Jurkat, Clone E6-1 (cell line): ENCODE data around the gene HDAC4.
"Not testable (repeated sequence)": the region's sequence is repeated elsewhere in the genome, so short reads cannot be mapped to it uniquely, and the experiment has no call there.

Experiments
- DNase-seq: peaks from one replicate; pipeline ENCODE4 v3.0.0-alpha.2; 2011; ENCODE audit warnings: low read depth, low spot score
- H3K4me3 ChIP-seq: 2 replicates; pipeline ENCODE4 v1.5.1; 2011; ENCODE audit warnings: mild to moderate bottlenecking, low read length, control low read depth, moderate library complexity

HDAC4 gene

GRCh38 chr2:239280296-239281017 is 120.4 kb downstream of the HDAC4 start:
- DNase-seq, H3K4me3 ChIP-seq: not testable (repeated sequence)

- DNase-seq: no peak
- no peak overlapping the region for H3K4me3 ChIP-seq
Measured at GRCh38 chr2:239279508-239280295, 121.1 kb downstream of the HDAC4 start.

- no peak for DNase-seq
- H3K4me3 ChIP-seq: no peak overlapping the region
Measured at GRCh38 chr2:239278941-239279365, 121.9 kb downstream of the HDAC4 start.

GRCh38 chr2:239278361-239278760 is 122.5 kb downstream of the HDAC4 start:
- no peak for DNase-seq
- no peak overlapping the region for H3K4me3 ChIP-seq

GRCh38 chr2:239277401-239278085 is 123.3 kb downstream of the HDAC4 start:
- H3K4me3 ChIP-seq: no peak overlapping the region
- DNase-seq: no peak

- DNase-seq: no peak
- H3K4me3 ChIP-seq: no peak overlapping the region
Measured at GRCh38 chr2:239276851-239277250, 124.0 kb downstream of the HDAC4 start.

GRCh38 chr2:239275847-239276831 is 124.7 kb downstream of the HDAC4 start:
- DNase-seq: no peak
- peak overlapping the region; percentile 40 for H3K4me3 ChIP-seq

- H3K4me3 ChIP-seq: peak overlapping the region; percentile 40
- peak; percentile 84 for DNase-seq
Measured at GRCh38 chr2:239275044-239275685, 125.7 kb downstream of the HDAC4 start.

- H3K4me3 ChIP-seq: peak overlapping the region; percentile 40
- DNase-seq: no peak
Measured at GRCh38 chr2:239274391-239275043, 126.3 kb downstream of the HDAC4 start.

- no peak overlapping the region for H3K4me3 ChIP-seq
- no peak for DNase-seq
Measured at GRCh38 chr2:239273280-239274234, 127.3 kb downstream of the HDAC4 start.

GRCh38 chr2:239272626-239273025 is 128.2 kb downstream of the HDAC4 start:
- DNase-seq: no peak
- no peak overlapping the region for H3K4me3 ChIP-seq

GRCh38 chr2:239271882-239272281 is 128.9 kb downstream of the HDAC4 start:
- no peak overlapping the region for H3K4me3 ChIP-seq
- DNase-seq: no peak

GRCh38 chr2:239271471-239271870 is 129.3 kb downstream of the HDAC4 start:
- no peak for DNase-seq
- H3K4me3 ChIP-seq: no peak overlapping the region

GRCh38 chr2:239269916-239270315 is 130.9 kb downstream of the HDAC4 start:
- no peak for DNase-seq
- no peak overlapping the region for H3K4me3 ChIP-seq

GRCh38 chr2:239269173-239269885 is 131.5 kb downstream of the HDAC4 start:
- DNase-seq: no peak
- H3K4me3 ChIP-seq: peak overlapping the region; percentile 14

- H3K4me3 ChIP-seq: peak overlapping the region; percentile 10
- peak; percentile 87 for DNase-seq
Measured at GRCh38 chr2:239268549-239268948, 132.3 kb downstream of the HDAC4 start.
